Measurements from ENCODE around the gene ATP6V0B. TPM values are rescaled to one million over a fixed set of nuclear protein-coding genes. Genes with fewer than 3 reads are reported as not detected.

ATP6V0B gene
- total and polyA plus RNA-seq, 2 experiments from 2014 or later = 87.5 to 316 TPM

DNA sequence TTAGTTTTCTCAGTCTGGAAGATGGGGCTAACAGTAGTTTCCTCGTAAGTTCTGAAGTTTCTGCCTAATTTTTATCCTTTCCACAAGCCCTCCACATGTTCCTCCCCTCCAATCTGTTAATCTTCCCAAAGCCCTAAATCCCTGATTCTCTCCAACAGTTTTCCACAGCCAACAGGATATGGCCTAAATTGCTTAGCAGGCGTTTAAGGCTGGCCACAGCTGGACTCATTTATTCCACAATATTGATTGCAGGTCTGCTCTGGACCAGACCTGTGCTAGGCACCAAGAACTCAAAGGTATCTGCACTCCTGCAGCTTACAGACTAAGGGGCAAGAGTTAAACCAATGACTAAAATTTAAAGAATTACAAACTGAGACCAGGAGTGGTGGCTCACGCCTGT, 52.6 kb downstream of the ATP6V0B start:
- H3K27ac ChIP-seq = no peak overlapping the region
- H3K9me3 ChIP-seq (ENCODE audit: low read depth) = no peaks in the 10 kb centered on the region
- H3K27me3 ChIP-seq = no peaks in the 10 kb centered on the region
- H3K4me3 ChIP-seq = no peak overlapping the region
- H3K36me3 ChIP-seq = no peaks in the 10 kb centered on the region
- DNase-seq (ENCODE audit: low read depth in 1 of 2, low spot score in 1 of 2) = no peak
- H3K4me1 ChIP-seq (ENCODE audit: low read depth) = peaks cover 9% of the 10 kb centered on the region
- TF ChIP-seq, protein P1, sequence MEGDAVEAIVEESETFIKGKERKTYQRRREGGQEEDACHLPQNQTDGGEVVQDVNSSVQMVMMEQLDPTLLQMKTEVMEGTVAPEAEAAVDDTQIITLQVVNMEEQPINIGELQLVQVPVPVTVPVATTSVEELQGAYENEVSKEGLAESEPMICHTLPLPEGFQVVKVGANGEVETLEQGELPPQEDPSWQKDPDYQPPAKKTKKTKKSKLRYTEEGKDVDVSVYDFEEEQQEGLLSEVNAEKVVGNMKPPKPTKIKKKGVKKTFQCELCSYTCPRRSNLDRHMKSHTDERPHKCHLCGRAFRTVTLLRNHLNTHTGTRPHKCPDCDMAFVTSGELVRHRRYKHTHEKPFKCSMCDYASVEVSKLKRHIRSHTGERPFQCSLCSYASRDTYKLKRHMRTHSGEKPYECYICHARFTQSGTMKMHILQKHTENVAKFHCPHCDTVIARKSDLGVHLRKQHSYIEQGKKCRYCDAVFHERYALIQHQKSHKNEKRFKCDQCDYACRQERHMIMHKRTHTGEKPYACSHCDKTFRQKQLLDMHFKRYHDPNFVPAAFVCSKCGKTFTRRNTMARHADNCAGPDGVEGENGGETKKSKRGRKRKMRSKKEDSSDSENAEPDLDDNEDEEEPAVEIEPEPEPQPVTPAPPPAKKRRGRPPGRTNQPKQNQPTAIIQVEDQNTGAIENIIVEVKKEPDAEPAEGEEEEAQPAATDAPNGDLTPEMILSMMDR (IDR thresholded peaks at IDR 0.05; ENCODE audit: low read depth, low read length) = no peak

Other genes with a start within 250 kb of the ATP6V0B start
- gene ARTN, start 41.2 kb upstream of the ATP6V0B start, total RNA-seq = 26.2 and 29.8 TPM in 2 replicates
- gene ARTN, start 41.2 kb upstream of the ATP6V0B start, polyA plus RNA-seq = 50.5 and 60.4 TPM in 2 replicates
- 26.2 and 29.2 TPM in 2 replicates for gene IPO13, start 28.0 kb upstream of the ATP6V0B start, total RNA-seq
- 27.9 and 28.6 TPM in 2 replicates for gene IPO13, start 28.0 kb upstream of the ATP6V0B start, polyA plus RNA-seq
- gene DPH2, start 5.0 kb upstream of the ATP6V0B start, total RNA-seq = 17.1 and 20.7 TPM in 2 replicates
- gene DPH2, start 5.0 kb upstream of the ATP6V0B start, polyA plus RNA-seq = 21.5 and 38.6 TPM in 2 replicates
- 81.6 and 83.3 TPM in 2 replicates for gene B4GALT2, start 4.2 kb downstream of the ATP6V0B start, total RNA-seq
- gene B4GALT2, start 4.2 kb downstream of the ATP6V0B start, polyA plus RNA-seq = 97.4 and 97.6 TPM in 2 replicates
- 20.8 and 26.5 TPM in 2 replicates for gene CCDC24, start 16.6 kb downstream of the ATP6V0B start, total RNA-seq
- gene CCDC24, start 16.6 kb downstream of the ATP6V0B start, polyA plus RNA-seq = 27.9 and 29.7 TPM in 2 replicates
- 4.9 and 6.0 TPM in 2 replicates for gene SLC6A9, start 56.5 kb downstream of the ATP6V0B start, total RNA-seq
- gene SLC6A9, start 56.5 kb downstream of the ATP6V0B start, polyA plus RNA-seq = 12.1 and 13.2 TPM in 2 replicates
- gene KLF17, start 143.9 kb downstream of the ATP6V0B start, total RNA-seq = not detected in 2 replicates
- not detected in 2 replicates for gene KLF17, start 143.9 kb downstream of the ATP6V0B start, polyA plus RNA-seq
- gene KLF18, start 166.7 kb downstream of the ATP6V0B start, total RNA-seq = not detected in 2 replicates
- gene KLF18, start 166.7 kb downstream of the ATP6V0B start, polyA plus RNA-seq = not detected in 2 replicates
- 49.5 and 93.3 TPM in 2 replicates for gene DMAP1, start 238.5 kb downstream of the ATP6V0B start, total RNA-seq
- 77.5 and 84.1 TPM in 2 replicates for gene DMAP1, start 238.5 kb downstream of the ATP6V0B start, polyA plus RNA-seq

All from cardiac muscle cell (in vitro differentiated cells and primary cell).